HepG2 (cell line): Measurements from ENCODE around the gene CAPN13. TPM values are rescaled to one million over a fixed set of nuclear protein-coding genes. Genes with fewer than 3 reads are reported as not detected.

Experiments
- ATAC-seq: fragments of 200-7000 bp; cut with Tn5 transposase; 3 replicates; pipeline ENCODE4 v1.9.1; 2020; ENCODE audit warnings: mild to moderate bottlenecking, moderate library complexity
- BruUV-seq: library from RNA; stranded (reverse); fragments of 400-500 nt; replicated peaks from 2 replicates; lab custom pipeline; 2021; lab: Mats Ljungman, UMichigan
- CTCF ChIA-PET: fragments of 300-600 bp; formaldehyde crosslinking; extraction: SDS; loops from one replicate; lab custom pipeline; 2021; ENCODE audit warnings: low total read pairs, inconsistent platforms, low intra/inter-chr PET ratio; lab: Yijun Ruan, JAX
- POLR2A ChIA-PET: fragments of 350-600 bp; sonication (Branson Sonifier 250); formaldehyde crosslinking; loops from one replicate; lab custom pipeline; 2020; ENCODE audit warnings: antibody characterized with exemption, inconsistent platforms; lab: Yijun Ruan, JAX
- DNase-seq: peaks from one replicate; pipeline ENCODE4 v3.0.0-alpha.2; 2015; ENCODE audit warnings: low spot score
- FAIRE-seq: peaks from 3 replicates; lab custom pipeline; 2011; peaks lifted over from hg19 to GRCh38; lab: Jason Lieb, UNC
- H2AFZ ChIP-seq: one replicate; pipeline ENCODE4 v1.6.1; 2011; ENCODE audit warnings: low read length, inconsistent platforms
- H3K27ac ChIP-seq: fragments of 300-600 bp; 3 replicates; pipeline ENCODE4 v1.8.0; 2011; ENCODE audit warnings: mixed run types, mild to moderate bottlenecking, mixed read lengths, low read length, inconsistent platforms; ENCODE audit not compliant: insufficient read depth; ENCODE audit errors: extremely low read length
- H3K27me3 ChIP-seq, 2 experiments: fragments of 200-600 bp in 1 of 2; 2 replicates in 1 of 2; 3 replicates in 1 of 2; pipeline versions ENCODE4 v1.6.0 to v1.8.0; 2011; ENCODE audit warnings: low read length in 2 of 2, mild to moderate bottlenecking in 2 of 2, moderate library complexity in 2 of 2, inconsistent platforms in 1 of 2; ENCODE audit not compliant: insufficient read depth in 2 of 2, control insufficient read depth in 1 of 2
- H3K36me3 ChIP-seq, 2 experiments: fragments of 200-600 bp in 1 of 2; replicated peaks in 1 of 2; 2 replicates in 1 of 2; 3 replicates in 1 of 2; pipeline versions ENCODE4 v1.5.1 to v1.8.0; 2011; ENCODE audit warnings: low read length in 2 of 2, inconsistent platforms in 1 of 2; ENCODE audit not compliant: insufficient read depth in 2 of 2, control insufficient read depth in 1 of 2
- H3K4me1 ChIP-seq: 2 replicates; pipeline ENCODE4 v1.5.1; 2012; ENCODE audit warnings: low read length, inconsistent platforms; ENCODE audit not compliant: insufficient read depth
- H3K4me2 ChIP-seq: 2 replicates; pipeline ENCODE4 v1.6.0; 2011; ENCODE audit warnings: low read depth, low read length, inconsistent platforms
- H3K4me3 ChIP-seq, 3 experiments: fragments of 200-600 bp in 1 of 3; sonication (generic), shearing (Covaris generic) in 1 of 3; replicated peaks in 1 of 3; 2 replicates each; pipeline ENCODE4 v1.5.1; 2011 to 2016; ENCODE audit warnings: low read length in 3 of 3, inconsistent platforms in 2 of 3, low read depth in 2 of 3, mild to moderate bottlenecking in 2 of 3, control low read depth in 1 of 3, mixed read lengths in 1 of 3; ENCODE audit not compliant: insufficient read depth in 1 of 3
- H3K79me2 ChIP-seq: one replicate; pipeline ENCODE4 v1.6.1; 2011; ENCODE audit warnings: low read length, inconsistent platforms; ENCODE audit not compliant: insufficient read depth
- H3K9ac ChIP-seq: 2 replicates; pipeline ENCODE4 v1.6.0; 2011; ENCODE audit warnings: mild to moderate bottlenecking, low read depth, low read length, inconsistent platforms; ENCODE audit not compliant: insufficient read depth
- H3K9me3 ChIP-seq: 2 replicates; pipeline ENCODE4 v1.5.1; 2012; ENCODE audit warnings: mild to moderate bottlenecking, low read length
- H4K20me1 ChIP-seq: 2 replicates; pipeline ENCODE4 v1.6.0; 2011; ENCODE audit warnings: inconsistent platforms, mild to moderate bottlenecking, low read length, moderate library complexity; ENCODE audit not compliant: insufficient read depth
- MAFG ChIP-seq: sonication (generic); formaldehyde crosslinking; IDR thresholded peaks from 2 replicates; pipeline ENCODE4 v1.5.1; 2020; ENCODE audit warnings: mild to moderate bottlenecking, missing genetic modification reagents
- NR0B2 ChIP-seq: sonication (generic); formaldehyde crosslinking; IDR thresholded peaks from 2 replicates; pipeline ENCODE4 v1.4.0; 2020; ENCODE audit warnings: mild to moderate bottlenecking, missing genetic modification reagents
- ZNF143 ChIP-seq: sonication (generic); formaldehyde crosslinking; IDR thresholded peaks from 2 replicates; pipeline ENCODE4 v1.4.0; 2020; ENCODE audit warnings: missing genetic modification reagents
- ZNF597 ChIP-seq: sonication (generic); formaldehyde crosslinking; IDR thresholded peaks from 2 replicates; pipeline ENCODE4 v1.5.0; 2020; ENCODE audit warnings: missing genetic modification reagents
- WGBS: methylation state at CpG from one replicate; pipeline ENCODE4 v1.1.6; 2017; ENCODE audit warnings: low lambda C conversion rate; 5-methylcytosine and 5-hydroxymethylcytosine counted together
- in situ Hi-C: cut with HindIII; loops from 2 replicates; pipeline ENCODE4 v1.10.0; 2017; ENCODE audit warnings: low pct_unique_long_range_greater_than_20kb; ENCODE audit not compliant: extremely low pct_ligation_motif_present
- intact Hi-C: fragments of 100-400 bp; cut with micrococcal nuclease; formaldehyde crosslinking; loops from one replicate; pipeline ENCODE4 v1.10.0; 2022; ENCODE audit not compliant: unreplicated experiment
- polyA plus RNA-seq, 8 experiments: library from polyadenylated mRNA; depleted of rRNA in 3 of 8; stranded (reverse) in 7 of 8; unstranded in 1 of 8; fragments of >200 nt; fragmentation: Illumina TruSeq in 4 of 8; extraction: Trizol in 4 of 8; gene quantifications; 2 replicates each; pipeline versions ENCODE4 v1.2.1 to v1.2.3, GENCODE V29; 2011 to 2016; ENCODE audit warnings: low read depth in 4 of 8, missing spikeins in 1 of 8, mixed read lengths in 1 of 8; ENCODE audit not compliant: insufficient read depth in 1 of 8
- total RNA-seq, 5 experiments: library from RNA; depleted of rRNA; stranded (reverse); fragments of >200 nt; fragmentation: Illumina TruSeq; extraction: Trizol; gene quantifications; 2 replicates each; pipeline ENCODE4 v1.2.3, GENCODE V29; 2016; ENCODE audit warnings: low read depth in 1 of 5
- TF ChIP-seq, protein P1 (sequence below): sonication (generic); formaldehyde crosslinking; IDR thresholded peaks from 2 replicates; pipeline ENCODE4 v1.4.0; 2020; ENCODE audit warnings: missing genetic modification reagents, borderline replicate concordance

The CAPN13 gene
- total and polyA plus RNA-seq, 2 of the 13 experiments (the other 11 are each of a cell fraction or from before 2014, with no cell fraction given): not detected

GRCh38 chr2:30802611-30803010 is 4.6 kb downstream of the CAPN13 start:
- H3K4me3 ChIP-seq: no peak overlapping the region
- no peaks in the 10 kb centered on the region for H3K79me2 ChIP-seq
- TF ChIP-seq NR0B2 (CRISPR knock-in tag) (no peak), ZNF143 (CRISPR knock-in tag) (no peak), ZNF597 (no peak), MAFG (CRISPR knock-in tag) (no peak)
- TF ChIP-seq, protein P1, sequence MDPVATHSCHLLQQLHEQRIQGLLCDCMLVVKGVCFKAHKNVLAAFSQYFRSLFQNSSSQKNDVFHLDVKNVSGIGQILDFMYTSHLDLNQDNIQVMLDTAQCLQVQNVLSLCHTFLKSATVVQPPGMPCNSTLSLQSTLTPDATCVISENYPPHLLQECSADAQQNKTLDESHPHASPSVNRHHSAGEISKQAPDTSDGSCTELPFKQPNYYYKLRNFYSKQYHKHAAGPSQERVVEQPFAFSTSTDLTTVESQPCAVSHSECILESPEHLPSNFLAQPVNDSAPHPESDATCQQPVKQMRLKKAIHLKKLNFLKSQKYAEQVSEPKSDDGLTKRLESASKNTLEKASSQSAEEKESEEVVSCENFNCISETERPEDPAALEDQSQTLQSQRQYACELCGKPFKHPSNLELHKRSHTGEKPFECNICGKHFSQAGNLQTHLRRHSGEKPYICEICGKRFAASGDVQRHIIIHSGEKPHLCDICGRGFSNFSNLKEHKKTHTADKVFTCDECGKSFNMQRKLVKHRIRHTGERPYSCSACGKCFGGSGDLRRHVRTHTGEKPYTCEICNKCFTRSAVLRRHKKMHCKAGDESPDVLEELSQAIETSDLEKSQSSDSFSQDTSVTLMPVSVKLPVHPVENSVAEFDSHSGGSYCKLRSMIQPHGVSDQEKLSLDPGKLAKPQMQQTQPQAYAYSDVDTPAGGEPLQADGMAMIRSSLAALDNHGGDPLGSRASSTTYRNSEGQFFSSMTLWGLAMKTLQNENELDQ (CRISPR knock-in tag): no peak
- 22% methylated on average over 3 of the region's 4 CpGs for WGBS
- H3K4me1 ChIP-seq: no peaks in the 10 kb centered on the region
- ATAC-seq (no peak), FAIRE-seq (no peak), DNase-seq (no peak)
- H3K27ac ChIP-seq: no peak overlapping the region
- intact Hi-C loops: no loop called here
- no peaks in the 10 kb centered on the region for H4K20me1 ChIP-seq
- ChIA-PET CTCF (no interaction called here), POLR2A (no interaction called here)
- peaks cover 0 to 28% of the 10 kb centered on the region in 2 experiments; a peak in 2 of 5 replicates for H3K27me3 ChIP-seq
- H3K36me3 ChIP-seq: no peaks in the 10 kb centered on the region
- H3K4me2 ChIP-seq: no peak overlapping the region
- in situ Hi-C loops: no loop called here
- no peaks in the 10 kb centered on the region for H3K9me3 ChIP-seq
- H2AFZ ChIP-seq: no peak overlapping the region
- H3K9ac ChIP-seq: no peak overlapping the region
- no TSS peak for BruUV-seq
